GM18520 (cell line): ENCODE measurements around the gene DNAJC1.
A peak's percentile ranks its signal among the peaks of the same experiment; 100 is the strongest.

Experiments used
- ATAC-seq: cut with Tn5 transposase; IDR thresholded peaks from one replicate; pipeline ENCODE4 v1.9.1; 2021; ENCODE audit not compliant: unreplicated experiment

DNAJC1 gene

DNA sequence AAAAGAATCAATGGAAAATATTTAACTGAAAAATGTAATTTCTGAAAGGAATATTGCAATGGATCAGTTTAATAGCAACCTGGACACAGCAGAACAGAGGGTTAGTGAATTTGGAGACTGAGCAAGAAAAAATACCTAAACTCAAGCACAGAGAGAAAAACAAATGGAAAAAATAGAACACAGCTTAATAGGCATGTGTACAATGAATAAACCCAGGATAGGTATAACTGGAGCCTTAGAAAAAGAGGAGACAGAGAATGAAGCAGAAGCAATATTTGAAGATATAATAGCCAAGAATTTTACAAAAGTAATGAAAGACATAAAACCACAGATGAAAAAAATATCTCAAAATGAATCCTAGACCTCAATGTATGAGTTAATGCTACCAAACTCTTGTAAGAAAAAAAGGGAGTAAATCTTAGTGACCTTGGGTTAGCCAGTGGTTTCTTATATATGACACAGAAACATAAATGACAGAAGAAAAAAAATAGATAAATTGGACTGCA lies 2.9 kb upstream of the DNAJC1 start:
- no peak for ATAC-seq

DNA sequence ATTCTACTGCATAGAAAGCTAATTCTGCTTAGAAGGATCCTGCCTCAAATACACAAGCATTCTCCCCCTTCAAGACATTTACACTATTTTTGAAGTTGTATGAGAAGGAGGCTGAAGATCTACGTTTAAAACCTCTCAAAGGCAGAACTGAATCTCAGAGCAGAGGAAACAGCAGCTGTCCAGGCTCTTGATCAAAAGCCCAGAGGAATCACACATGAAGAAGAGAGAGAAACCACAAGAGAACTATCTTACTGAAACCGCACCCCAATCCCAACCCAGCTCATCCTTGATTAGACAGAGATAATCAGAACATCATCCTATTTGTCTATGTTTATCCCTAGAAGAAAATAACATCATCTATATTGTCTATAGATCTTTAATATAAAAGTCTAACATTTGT lies 2.2 kb upstream of the DNAJC1 start:
- no peak for ATAC-seq

DNA sequence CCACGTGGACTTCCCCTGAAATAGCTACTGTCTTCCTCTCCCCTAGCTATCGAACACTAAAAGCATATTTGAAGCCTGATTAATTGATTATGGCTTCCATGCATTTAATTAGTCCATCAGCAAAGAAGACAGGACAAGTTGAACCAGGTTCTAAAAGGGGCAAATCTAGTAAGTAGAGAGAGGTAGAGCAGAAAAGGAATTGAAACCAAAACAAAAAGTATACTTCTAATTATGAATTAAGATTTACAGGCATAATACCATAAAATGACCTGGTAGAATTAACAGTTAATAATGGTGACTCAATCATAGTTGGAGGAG lies 393 bp upstream of the DNAJC1 start:
- no peak for ATAC-seq

DNA sequence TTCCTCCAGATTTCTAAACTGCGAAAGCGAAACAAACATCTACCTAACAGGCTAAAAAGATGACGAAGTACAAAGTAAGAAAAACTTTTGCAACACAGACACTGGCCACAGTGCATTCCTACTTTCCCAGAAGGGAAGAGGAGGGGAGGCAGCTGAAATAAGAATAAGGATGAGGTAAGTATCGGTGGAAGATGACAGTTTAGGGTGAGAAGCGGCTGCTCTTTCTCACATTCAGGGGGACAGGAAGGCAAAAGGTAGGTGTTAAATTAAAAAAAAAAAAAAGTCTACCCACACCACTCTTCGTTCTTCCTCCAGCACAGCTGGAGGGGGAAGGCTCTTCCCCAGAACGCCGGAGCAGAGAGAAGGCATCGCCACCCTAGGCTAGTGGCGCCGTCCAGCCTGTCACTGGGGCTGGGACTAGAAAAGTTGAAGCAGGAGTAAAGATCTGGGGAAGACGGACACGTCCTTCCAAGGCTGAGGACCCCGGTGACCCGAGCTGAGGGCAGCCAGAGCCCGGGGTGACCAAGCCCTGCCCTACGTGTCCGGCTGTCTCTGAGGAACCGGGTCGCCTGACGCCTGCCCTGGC lies 846 bp downstream of the DNAJC1 start:
- ATAC-seq: peak; percentile 13

DNA sequence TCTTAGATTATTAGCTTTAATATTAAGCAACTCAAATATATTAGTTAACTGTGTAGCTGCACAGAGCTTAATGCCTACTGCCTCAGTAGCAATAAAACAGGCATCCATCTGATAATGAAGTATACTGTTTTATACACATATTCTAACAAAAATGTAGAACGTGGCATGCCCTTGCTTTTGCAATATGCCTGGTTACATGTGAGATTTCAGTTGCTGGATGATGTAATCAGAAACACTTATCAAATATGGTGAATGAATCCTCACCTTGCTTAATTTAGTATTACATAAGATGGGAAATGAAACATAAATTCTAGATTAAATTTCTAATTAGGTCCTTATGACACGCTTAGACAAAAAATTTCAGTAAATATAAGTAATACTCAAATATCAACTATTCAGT lies 8.0 kb downstream of the DNAJC1 start:
- ATAC-seq: no peak

DNA sequence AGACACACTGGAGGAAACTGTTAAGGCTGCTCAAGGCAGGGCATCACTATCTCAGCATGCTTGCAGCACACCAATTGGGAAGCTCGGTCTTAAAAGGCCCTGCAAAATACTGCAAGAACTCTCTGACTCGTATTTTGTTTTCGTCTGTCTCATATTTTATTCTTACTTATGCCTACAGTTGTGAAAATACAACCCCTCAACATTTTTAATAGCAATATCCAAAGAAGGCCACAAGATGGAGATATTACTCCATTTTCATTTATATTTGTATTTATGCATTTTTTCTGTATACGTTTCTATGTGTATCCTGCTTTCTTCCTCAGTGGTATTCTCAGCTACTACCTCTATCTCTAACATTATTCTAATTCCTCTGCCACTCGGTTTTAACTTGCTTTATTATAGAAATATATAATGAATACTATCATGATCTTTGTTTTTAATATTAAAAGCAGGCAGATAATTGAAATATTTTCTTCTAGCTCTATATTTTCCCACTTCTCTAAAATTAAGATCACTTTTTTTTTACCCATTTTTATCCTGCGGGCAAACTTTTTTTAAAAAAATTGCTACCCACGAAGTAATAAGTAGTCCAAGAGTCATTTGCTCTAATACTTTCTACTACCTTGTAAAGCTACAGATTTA lies 10.0 kb downstream of the DNAJC1 start:
- no peak for ATAC-seq

DNA sequence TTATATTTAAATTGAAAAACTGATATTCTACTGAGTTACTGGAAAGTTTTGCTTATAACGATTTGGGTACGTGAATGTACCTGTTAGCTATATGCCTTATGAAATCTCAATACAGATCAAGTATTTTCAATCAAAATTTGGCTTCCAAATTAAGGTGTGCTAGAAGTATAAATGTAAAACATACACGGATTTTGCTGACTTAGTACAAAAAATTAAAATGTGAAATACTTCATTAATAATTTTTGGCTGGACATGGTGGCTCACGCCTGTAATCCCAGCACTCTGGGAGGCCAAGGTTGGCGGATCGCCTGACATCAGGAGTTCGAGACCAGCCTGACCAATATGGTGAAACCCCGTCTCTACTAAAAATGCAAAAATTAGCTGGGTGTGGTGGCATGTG lies 11.7 kb downstream of the DNAJC1 start:
- no peak for ATAC-seq

DNA sequence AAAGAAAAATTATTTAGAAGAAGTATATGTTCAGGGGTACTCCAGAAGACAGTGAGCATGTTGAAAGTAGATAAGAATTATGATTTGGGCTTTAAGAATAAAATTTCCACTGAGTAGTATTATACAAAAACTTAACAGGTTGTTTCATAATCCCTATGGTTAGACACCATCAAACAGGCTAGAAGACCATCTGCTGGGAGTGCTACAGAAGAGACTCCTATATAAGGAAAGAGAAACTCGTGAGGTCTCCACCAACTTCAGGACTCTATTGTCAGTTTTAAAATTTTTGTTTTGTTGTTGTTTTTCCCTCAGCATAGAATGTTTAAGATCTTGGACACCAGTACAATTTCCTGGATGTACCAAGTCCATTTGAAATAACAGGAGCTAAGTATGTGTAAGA lies 13.1 kb downstream of the DNAJC1 start:
- ATAC-seq: no peak

DNA sequence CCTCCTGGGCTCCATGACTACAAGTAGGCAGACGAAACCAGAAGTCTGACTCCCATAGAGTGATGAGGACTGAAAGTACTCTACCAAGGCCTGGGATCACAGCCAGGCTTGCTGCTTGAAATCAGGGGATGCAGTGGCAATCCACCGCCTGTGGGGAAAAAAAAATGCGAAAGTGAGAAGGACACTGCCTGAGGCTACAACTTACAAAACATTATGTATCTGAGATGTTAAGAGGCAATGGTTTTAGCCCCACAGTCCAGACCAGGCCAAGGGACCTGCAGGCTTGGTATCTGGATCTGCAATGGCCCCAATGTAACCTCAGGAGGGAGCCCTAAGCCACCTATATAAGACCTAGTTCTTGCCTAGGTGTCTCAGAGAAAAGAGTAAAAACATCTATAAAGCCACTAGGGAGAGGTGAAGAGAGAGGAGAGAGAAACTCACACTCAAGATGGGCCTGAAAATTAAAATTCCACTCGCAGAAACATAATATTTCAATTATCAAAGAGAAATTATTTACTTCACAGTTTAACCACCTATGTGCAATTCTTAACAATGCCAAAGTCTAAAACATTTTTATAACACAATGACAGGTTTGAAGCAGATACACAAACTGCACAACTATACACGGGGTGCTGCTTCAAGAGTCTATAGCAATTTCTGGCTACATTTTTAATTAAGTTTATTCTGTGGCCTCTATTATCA lies 13.9 kb downstream of the DNAJC1 start:
- ATAC-seq: peak; percentile 40

DNA sequence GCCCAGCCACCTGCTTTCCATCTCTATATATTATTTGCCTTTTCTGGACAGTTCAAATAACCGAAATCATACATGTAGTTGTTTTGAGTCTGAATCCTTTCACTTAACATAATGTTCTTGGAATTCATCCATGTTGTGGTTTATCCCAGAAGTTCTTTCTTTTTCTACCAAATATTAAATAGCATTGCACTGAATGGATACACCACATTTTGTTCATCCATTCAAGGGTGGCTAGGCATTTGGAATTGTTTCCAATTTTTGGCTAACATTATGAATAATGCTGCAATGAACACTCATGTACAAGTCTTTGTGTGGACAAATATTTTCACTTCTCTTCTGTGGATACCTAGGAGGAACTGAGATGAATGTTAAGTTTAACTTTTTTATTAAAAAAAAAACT lies 18.0 kb downstream of the DNAJC1 start:
- ATAC-seq: no peak

DNA sequence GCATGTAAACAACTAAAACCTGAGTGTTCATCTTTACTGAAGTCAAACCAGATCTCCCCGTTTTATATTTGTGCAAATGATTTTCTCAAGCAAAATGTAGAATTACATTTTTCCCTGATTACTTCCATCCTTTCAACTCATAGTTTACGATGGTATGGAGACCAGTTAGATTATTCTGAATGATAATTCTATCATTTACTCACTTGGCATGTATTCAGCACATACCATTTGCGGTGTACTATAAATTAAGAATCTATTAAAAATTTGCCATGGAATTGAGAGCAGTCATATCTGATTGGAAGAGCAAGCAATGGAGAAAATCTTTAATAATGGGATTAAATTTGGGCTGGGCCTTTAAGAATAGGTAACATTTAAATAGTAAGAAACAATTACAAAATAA lies 22.4 kb downstream of the DNAJC1 start:
- ATAC-seq: no peak

DNA sequence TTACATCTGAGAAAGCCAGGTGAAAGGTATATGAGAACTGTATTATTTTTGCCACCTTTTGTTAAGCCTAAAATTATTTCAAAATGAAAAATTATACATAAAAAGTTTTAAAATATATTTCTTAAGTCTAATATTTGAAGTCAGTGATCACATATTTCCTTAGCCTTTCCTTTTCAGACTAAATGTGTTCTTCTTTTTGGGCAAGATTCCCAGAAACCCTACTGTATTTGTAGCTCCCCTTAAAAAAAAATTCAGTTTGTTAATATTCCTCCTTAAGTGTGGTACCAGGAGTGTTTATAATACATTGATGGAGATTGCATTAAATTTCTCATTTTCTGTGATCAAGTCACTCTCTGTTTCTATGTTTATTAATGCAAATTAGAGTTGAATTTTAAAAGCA lies 22.8 kb downstream of the DNAJC1 start:
- ATAC-seq: no peak

DNA sequence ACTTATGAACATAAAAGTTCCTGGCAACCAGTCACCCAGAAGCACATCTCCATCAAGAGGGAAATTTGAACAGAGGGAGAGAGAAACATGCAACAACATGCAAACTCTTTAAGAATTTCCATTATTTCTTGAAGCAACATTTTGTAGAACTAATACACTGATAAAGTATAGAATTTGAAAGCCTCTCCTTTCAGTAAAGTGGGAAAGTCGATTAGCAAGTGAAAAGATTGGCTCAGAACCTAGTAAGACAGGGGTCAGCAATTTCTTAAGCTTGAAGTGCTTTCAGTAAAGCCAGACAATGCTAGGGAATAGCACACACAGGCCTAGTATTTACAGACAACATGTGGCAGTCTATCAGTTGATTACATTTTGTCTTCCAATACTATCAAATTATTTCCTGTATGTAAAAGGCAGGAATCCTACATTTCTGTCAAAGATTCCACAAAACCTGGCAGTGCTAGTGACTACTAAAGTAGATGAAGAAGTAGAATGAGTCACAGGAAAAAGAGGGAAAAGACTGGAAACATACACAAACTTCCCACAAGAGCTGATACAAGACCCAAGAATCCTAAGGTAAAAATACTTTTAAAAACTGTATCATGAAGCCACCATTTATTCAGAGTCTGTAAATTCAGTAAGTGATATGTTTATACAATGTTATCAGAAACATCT lies 25.2 kb downstream of the DNAJC1 start:
- ATAC-seq: no peak

DNA sequence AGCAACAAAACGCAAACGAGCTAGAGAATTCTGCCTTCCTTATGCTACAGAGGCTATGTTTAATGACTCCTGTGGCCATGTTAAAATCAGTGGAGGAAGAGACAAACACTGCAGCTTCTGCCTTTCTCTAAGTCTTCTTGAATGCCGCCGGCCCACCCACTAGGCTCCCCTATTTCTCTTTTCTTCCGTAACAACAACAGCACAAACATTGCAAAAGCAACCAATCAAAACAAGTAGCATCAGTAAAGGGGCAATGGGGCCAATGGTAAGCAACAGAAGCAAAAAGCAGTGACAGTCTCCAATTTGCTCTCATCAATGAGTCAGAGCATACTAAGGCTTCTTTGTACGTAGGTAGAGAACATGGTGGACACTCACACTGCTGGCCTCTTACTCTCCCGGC lies 26.8 kb downstream of the DNAJC1 start:
- ATAC-seq: no peak

DNA sequence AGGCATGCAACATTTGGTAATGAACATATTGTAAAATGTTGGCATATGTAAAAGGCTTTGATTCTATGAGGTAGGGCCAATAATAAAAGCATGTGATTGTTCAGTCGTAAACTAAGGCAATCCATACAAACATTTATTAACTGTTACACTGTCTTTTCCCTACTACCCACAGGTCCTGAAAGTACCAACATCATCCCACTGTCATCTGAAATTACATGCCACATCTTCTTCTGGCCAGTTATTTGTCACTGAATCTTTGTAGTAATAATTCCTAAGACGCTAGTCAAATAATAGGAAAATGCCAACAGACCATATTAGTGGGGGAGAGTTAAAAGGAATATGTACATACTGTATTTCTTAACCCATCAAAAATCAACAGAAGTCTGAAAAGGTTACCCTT lies 27.2 kb downstream of the DNAJC1 start:
- ATAC-seq: no peak

DNA sequence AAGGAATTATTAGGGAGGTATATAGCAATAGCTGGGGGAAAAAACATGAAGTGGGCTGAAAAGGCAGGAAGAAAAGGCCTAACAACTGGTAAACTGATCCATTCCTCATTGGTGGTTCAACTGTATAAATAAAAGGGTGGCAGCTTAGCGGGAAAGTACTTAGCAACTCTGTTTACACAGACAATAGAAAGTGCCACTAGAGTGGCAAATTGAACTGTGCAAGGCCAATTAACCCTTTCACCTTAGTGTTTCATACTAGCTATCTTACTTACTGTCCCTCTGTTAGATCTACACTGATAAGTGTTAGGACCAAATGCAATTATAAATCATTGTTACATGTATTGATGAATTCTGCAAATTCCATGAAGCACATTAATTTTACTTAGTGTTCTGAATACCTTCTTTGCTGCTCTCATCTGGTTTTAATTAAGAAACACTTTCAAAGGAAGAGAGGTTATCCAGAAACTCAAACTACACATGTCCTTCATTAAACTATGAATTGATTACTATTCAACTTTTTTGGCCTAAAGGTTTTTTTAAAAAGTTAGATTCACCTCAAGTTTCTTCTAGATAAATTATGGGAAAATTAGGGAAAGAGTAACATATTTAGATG lies 28.0 kb downstream of the DNAJC1 start:
- ATAC-seq: no peak

DNA sequence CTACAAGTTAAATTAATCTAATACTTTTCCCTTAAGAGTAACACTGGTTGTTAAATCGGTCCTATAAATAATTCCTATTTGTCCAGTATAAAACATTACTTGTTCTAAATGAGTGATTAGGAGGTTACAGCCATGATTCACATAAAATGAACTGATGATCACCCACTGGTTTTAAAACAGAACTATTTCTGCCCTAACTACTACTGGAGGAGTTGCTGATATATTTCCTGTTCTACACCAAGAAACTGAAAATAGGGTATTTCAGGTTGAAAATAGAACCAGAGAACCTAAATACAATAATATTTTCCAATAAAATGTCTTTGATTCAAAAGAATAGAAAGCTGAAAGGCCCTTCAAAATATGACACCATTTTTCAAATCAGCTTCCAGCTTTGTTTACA lies 30.9 kb downstream of the DNAJC1 start:
- no peak for ATAC-seq

DNA sequence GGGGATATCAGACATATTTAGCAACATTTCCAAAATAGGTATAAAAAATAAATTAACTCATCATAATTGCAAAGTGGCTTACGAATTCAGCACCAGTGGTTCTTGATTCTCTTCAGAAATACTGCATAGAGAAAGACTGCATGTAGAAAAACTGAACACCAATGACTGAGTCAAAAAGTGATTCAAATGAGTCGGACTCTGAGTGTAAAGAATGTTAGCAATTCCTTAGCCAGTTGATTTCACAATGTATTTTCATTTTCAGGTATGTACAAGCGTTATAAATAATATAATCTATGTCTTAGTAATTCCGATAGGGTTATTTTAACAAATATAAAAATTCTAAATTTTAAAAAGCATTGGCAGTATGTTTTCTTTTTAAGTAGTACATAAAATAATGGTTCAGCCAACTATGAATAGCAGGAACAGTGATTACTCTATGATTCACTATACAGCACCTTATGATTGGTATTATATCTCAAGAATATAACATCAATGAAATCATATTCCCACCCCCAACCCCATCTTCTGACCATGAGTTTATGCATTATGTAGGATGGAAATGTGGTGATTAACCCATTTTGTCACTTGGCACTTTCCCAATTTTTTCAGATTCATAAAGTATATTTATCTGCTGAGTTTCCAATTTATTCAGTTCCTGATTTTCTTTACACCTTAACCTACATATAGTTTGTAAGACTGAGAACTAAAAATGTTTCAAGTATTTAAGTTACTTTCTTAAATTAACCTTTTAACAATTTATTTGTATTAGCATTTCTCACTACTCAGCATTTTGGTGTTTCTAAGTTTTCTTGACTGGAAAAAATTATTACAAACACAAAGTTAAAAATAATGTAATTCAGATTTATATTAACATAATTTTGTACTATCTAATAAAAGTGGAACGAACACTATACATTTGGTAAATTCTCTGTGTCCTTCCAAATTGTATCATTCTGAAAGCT lies 33.9 kb downstream of the DNAJC1 start:
- no peak for ATAC-seq

DNA sequence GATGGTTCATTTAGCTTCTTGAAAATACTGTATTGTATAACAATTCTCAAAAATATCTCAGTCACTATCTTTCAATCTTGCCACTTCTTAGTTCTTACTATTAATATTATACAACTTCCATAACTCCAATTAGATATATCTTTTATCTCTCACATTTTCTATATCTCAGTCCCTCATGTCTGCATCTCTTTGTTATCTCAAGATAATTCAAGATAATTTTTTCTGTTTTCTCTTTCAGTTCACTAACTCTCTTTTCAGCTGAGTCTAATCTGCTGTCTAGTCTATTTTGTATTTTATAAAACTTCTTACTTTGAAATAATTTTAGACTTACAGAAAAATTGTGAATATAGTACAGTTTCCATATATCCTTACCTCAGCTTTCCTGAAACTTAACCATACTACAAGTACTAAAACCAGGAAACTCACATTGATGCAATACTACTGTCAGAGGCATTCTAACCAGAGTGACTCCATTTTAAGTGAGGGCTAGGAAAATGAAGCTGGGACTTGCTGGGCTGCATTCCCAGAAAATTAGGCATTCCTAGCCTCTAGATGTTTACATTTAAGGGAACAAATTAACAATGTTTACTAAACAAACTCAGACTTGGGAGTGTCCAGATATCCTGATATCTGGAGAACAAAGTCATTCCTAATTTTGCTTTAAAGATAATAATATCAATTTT lies 38.4 kb downstream of the DNAJC1 start:
- no peak for ATAC-seq

DNA sequence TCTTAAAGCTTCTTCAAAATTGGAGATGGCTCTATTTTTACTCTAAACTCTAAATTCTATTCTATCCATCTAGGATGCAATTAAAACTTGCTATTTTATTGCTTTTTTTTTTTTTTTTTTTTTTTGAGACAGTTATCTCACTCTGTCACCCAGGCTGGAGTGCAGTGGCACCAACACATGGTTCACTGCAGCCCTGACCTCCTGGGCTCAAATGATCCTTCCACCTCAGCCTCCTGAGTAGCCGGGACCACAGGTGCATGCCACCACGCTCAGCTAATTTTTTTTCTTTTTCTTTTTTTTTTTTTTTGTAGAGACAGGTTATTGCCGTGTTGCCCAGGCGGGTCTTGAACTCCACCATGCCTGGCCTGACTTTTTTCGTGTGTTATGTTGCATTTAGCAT lies 41.2 kb downstream of the DNAJC1 start:
- ATAC-seq: no peak
